ENCODE measurements around the gene ZNF622. TPM values are rescaled to one million over a fixed set of nuclear protein-coding genes. Genes with fewer than 3 reads are reported as not detected.

Gene ZNF622
- total and polyA plus RNA-seq, 2 of the 13 experiments (the other 11 are each of a cell fraction or from before 2014, with no cell fraction given): 12.1 to 44.7 TPM

DNA sequence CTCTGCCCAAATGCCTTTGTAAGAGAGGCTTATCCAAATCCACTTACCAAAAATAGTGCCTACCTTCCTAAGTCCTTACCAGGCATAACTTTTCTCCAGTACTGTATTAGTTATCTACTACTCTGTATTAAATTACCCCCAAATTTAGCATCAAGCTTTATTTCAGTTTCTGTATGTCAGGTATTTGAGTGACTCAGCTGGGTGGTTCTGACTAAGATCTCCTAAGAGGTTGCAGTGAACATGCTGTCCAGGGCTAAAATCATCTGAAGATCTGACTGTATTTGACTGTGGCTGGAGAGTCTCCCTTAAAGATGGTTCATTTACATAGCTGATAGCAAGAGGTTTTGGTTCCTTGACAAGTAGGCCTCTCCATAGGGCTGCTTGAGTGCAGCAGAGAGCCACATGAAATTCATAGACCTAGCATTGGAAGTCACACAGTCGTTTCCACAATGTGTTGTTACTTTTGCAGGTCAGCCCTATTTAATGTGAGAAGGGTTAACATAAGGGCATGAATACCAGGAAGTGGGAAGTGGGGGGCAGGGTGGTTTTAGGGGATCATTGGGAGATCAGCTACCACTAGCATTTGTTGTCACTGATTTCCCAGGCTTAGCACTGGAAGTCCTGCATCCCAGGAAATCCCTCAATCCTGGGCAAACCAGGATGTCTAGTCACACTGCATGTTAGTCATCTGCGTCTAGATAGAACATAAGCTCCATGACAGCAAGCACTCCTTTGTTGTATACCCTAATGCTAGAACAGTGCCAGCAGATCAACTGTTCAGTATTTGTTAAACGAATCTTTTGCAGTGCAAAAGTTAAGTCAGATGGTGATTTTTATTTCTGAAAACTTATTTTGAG lies 2.0 kb upstream of the ZNF622 start:
- H2AFZ ChIP-seq (ENCODE audit: low read length): no peak overlapping the region
- H3K9ac ChIP-seq (ENCODE audit: insufficient read depth, low read depth, low read length): no peak overlapping the region; the same call in 1 of the 2 replicates
- H3K4me2 ChIP-seq (ENCODE audit: low read depth, low read length): peak overlapping the region; percentile 71
- ATAC-seq (no peak), FAIRE-seq (no peak), DNase-seq (ENCODE audit: low spot score) (no peak)
- ChIA-PET POLR2A (no interaction called here), CTCF (ENCODE audit: low intra/inter-chr PET ratio, low total read pairs) (no interaction called here)
- TF ChIP-seq ZNF12 (CRISPR knock-in tag; IDR thresholded peaks at IDR 0.05): 0 out of 2 replicates have a peak, but pooled peaks have one; percentile 46
- TF ChIP-seq, protein P1, sequence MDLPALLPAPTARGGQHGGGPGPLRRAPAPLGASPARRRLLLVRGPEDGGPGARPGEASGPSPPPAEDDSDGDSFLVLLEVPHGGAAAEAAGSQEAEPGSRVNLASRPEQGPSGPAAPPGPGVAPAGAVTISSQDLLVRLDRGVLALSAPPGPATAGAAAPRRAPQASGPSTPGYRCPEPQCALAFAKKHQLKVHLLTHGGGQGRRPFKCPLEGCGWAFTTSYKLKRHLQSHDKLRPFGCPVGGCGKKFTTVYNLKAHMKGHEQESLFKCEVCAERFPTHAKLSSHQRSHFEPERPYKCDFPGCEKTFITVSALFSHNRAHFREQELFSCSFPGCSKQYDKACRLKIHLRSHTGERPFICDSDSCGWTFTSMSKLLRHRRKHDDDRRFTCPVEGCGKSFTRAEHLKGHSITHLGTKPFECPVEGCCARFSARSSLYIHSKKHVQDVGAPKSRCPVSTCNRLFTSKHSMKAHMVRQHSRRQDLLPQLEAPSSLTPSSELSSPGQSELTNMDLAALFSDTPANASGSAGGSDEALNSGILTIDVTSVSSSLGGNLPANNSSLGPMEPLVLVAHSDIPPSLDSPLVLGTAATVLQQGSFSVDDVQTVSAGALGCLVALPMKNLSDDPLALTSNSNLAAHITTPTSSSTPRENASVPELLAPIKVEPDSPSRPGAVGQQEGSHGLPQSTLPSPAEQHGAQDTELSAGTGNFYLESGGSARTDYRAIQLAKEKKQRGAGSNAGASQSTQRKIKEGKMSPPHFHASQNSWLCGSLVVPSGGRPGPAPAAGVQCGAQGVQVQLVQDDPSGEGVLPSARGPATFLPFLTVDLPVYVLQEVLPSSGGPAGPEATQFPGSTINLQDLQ (CRISPR knock-in tag; IDR thresholded peaks at IDR 0.05): no peak
- no peaks in the 10 kb centered on the region for H3K9me3 ChIP-seq (ENCODE audit: low read length)
- peaks cover 37% of the 10 kb centered on the region for H3K79me2 ChIP-seq (ENCODE audit: insufficient read depth, low read length)
- no peak overlapping the region for H3K27ac ChIP-seq (ENCODE audit: extremely low read length, insufficient read depth, low read length)
- H3K36me3 ChIP-seq (replicated peaks in 1 of 2; ENCODE audit: control insufficient read depth in 1 of 2, insufficient read depth in 2 of 2, low read length in 2 of 2): peaks cover 4 to 9% of the 10 kb centered on the region in 2 experiments; a peak in 4 of 5 replicates
- BruUV-seq (replicated peaks): no TSS peak
- 0 out of 2 replicates have a peak, but pooled peaks cover 3% of the 10 kb centered on the region for H4K20me1 ChIP-seq (ENCODE audit: insufficient read depth, low read length)
- in situ Hi-C loops (cut with HindIII; ENCODE audit: extremely low pct_ligation_motif_present, low pct_unique_long_range_greater_than_20kb): no loop called here
- H3K4me1 ChIP-seq (ENCODE audit: insufficient read depth, low read length): peaks cover 40% of the 10 kb centered on the region
- H3K4me3 ChIP-seq (replicated peaks in 1 of 3; ENCODE audit: insufficient read depth in 1 of 3, low read depth in 2 of 3, low read length in 3 of 3): no peak overlapping the region; a peak in 1 of 6 replicates
- H3K27me3 ChIP-seq (ENCODE audit: control insufficient read depth in 1 of 2, insufficient read depth in 2 of 2, low read length in 2 of 2): no peaks in the 10 kb centered on the region; a peak in 1 of 5 replicates
- intact Hi-C loops (cut with micrococcal nuclease; ENCODE audit: unreplicated experiment): loop anchor here (10.0 kb wide), 1 partner anchor 267 kb away; no protein-coding TSS in a partner anchor
- 92% methylated on average over 3 of the region's 3 CpGs for WGBS (ENCODE audit: low lambda C conversion rate)

All from HepG2 (cell line).